ENCODE data around the gene SPATA6.
"Not testable (repeated sequence)": the region's sequence is repeated elsewhere in the genome, so short reads cannot be mapped to it uniquely, and the experiment has no call there.

The SPATA6 gene

GRCh38 chr1:48282329-48282728, 189.7 kb downstream of the SPATA6 start:
- H3K27ac ChIP-seq, H3K4me3 ChIP-seq: not testable (repeated sequence)

DNA sequence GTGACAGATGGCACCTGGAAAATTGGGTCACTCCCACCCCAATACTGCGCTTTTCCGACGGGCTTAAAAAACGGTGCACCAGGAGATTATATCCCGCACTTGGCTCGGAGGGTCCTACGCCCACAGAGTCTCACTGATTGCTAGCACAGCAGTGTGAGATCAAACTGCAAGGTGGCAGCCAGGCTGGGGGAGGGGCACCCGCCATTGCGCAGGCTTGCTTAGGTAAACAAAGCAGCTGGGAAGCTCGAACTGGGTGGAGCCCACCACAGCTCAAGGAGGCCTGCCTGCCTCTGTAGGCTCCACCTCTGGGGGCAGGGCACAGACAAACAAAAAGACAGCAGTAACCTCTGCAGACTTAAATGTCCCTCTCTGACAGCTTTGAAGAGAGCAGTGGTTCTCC, 194.6 kb downstream of the SPATA6 start:
- H3K27ac ChIP-seq, H3K4me3 ChIP-seq: not testable (repeated sequence)

GRCh38 chr1:48266576-48266975, 205.4 kb downstream of the SPATA6 start:
- Histone ChIP-seq H3K4me3 (no peak overlapping the region), H3K27ac (no peak overlapping the region)

DNA sequence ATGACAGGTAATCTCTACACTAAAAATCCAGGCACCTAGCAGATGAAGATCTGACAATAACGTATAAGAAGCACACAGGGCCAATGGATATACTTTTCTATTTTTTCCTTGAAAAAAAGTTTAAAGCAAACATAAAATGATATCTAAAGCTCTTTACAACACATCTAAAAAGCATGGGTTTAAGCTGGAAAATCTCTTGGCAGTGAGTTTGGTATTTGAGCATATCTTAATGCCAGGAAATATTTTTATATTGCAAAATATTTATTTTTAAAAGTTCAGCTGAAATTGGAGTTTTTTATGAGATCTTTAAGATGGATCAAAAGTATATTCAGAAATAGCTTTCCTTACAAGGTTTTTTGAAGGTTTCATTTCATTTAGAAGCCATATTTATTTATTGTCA, 209.0 kb downstream of the SPATA6 start:
- Histone ChIP-seq H3K4me3 (no peak overlapping the region), H3K27ac (no peak overlapping the region)

DNA sequence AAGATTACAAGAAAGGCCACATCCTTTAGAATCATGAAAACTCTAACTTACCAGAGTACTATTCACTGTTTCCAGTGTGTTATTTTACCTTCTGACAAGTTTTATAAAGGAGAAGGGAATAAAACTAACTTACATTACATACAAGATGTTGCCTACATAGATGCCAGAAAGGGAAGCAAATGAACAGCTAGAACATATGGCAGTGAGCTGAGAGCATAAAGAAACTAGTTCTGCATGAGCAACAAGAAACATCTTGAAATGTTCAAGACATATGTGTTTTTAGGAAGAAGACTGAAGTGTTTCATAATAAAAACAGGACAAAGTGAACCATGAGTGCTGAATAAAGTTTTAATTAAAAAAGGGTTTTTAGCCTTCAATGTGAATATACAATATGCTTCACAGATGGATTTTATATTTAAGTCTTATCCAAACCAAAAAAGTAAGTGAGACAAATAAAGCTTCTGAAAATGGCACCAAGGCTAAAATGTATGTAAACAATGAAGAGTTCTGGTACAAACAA, 210.1 kb downstream of the SPATA6 start:
- H3K27ac ChIP-seq: no peak overlapping the region
- H3K4me3 ChIP-seq: no peak overlapping the region

DNA sequence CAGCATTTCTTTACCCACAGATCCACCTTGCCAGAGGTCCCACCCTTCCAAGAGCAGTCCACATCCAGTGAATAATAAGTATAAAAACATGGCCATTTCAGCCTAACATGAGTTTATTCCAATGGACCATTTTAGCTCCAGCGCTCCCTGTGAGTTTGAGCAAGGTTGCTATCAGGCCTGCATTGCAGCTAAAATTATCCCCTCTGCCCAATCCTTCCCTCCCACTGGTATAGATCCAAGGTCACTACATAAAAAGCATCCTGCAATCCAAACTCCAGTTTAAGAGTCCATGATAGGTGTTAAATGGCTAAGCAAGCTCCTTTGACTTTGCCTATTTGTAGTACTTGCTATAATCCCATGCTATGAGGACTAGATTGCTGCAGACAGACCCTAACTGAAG, 213.9 kb downstream of the SPATA6 start:
- Histone ChIP-seq H3K27ac (no peak overlapping the region), H3K4me3 (no peak overlapping the region)

- Histone ChIP-seq H3K27ac (no peak overlapping the region), H3K4me3 (no peak overlapping the region)
Measured at GRCh38 chr1:48254254-48254653, 217.8 kb downstream of the SPATA6 start.

DNA sequence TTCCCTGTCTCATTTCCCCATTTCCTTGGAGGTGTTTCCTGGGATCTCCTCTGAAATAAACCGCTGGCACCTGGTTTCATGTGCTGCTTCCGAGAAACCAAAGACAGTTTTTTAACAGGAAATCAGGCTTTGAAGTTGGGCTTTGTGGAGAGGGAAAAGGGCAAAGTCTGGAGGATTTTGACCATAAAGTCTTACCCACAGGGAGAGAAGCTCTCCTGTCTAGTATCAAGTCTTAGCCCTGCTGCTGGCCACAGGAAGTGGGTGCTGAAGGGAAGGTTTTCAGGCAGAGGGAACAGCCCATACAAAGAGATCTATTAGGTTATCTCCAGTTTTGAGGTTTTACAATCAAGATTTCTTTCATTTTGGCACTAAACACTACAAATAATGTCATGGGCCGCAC, 220.2 kb downstream of the SPATA6 start:
- Histone ChIP-seq H3K27ac (no peak overlapping the region), H3K4me3 (no peak overlapping the region)

GRCh38 chr1:48251323-48251722, 220.7 kb downstream of the SPATA6 start:
- H3K4me3 ChIP-seq: no peak overlapping the region
- no peak overlapping the region for H3K27ac ChIP-seq

- Histone ChIP-seq H3K27ac (no peak overlapping the region), H3K4me3 (no peak overlapping the region)
Measured at GRCh38 chr1:48250572-48250971, 221.4 kb downstream of the SPATA6 start.

- Histone ChIP-seq H3K4me3 (no peak overlapping the region), H3K27ac (no peak overlapping the region)
Measured at GRCh38 chr1:48249868-48250267, 222.1 kb downstream of the SPATA6 start.

DNA sequence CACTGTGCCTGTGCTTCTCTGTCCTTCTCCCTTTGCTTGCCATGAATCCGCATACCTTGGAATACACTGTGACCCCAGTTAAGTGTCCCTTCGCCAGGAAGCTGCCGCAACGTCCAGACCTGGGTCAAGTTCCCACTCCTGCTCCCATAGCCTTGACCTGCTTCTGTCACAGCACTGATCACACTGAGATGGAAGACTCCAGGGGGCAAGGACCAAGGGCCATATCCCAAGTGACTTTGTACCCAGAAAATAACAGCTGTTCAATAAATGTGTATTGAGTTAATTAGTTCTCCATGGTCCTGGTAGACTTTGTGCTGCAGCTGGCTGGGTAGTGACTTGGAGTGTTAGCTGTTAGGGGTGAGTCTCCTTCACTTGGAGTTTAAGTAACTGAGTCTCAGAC, 223.6 kb downstream of the SPATA6 start:
- no peak overlapping the region for H3K4me3 ChIP-seq

GRCh38 chr1:48246727-48247126, 225.3 kb downstream of the SPATA6 start:
- no peak overlapping the region for H3K4me3 ChIP-seq
- H3K27ac ChIP-seq: no peak overlapping the region

More for the DNA sequence above, 223.6 kb downstream of the SPATA6 start:
- no peak overlapping the region for H3K27ac ChIP-seq

Measured in skin epidermis (tissue), 12 donors.